GM15510 (cell line): ENCODE measurements around the gene HEPACAM2.

Experiments used
- POLR2A ChIP-seq: IDR thresholded peaks from 3 replicates; pipeline ENCODE4 v1.6.1; 2011; ENCODE audit warnings: borderline replicate concordance; ENCODE audit not compliant: insufficient read length; ENCODE audit errors: extremely low read depth

Gene HEPACAM2

GRCh38 chr7:93226310-93226709 lies at the start of gene HEPACAM2:
TSS of gene HEPACAM2 (minus strand) at chr7:93226469.
- no peak for TF ChIP-seq POLR2A

- no peak for TF ChIP-seq POLR2A
Measured at GRCh38 chr7:93265220-93265619, 39.0 kb upstream of the HEPACAM2 start.

- no peak for TF ChIP-seq POLR2A
Measured at GRCh38 chr7:93262535-93262934, 36.3 kb upstream of the HEPACAM2 start.

- no peak for TF ChIP-seq POLR2A
Measured at GRCh38 chr7:93258661-93259060, 32.4 kb upstream of the HEPACAM2 start.

GRCh38 chr7:93249491-93250148 lies 23.4 kb upstream of the HEPACAM2 start:
- no peak for TF ChIP-seq POLR2A

- TF ChIP-seq POLR2A, result no peak
Measured at GRCh38 chr7:93245525-93246432, 19.5 kb upstream of the HEPACAM2 start.

- TF ChIP-seq POLR2A, result no peak
Measured at GRCh38 chr7:93242106-93242505, 15.8 kb upstream of the HEPACAM2 start.

- no peak for TF ChIP-seq POLR2A
Measured at GRCh38 chr7:93239824-93240223, 13.6 kb upstream of the HEPACAM2 start.

GRCh38 chr7:93238748-93239147 lies 12.5 kb upstream of the HEPACAM2 start:
- TF ChIP-seq POLR2A, result no peak

GRCh38 chr7:93238131-93238530 lies 11.9 kb upstream of the HEPACAM2 start:
- TF ChIP-seq POLR2A, result no peak

- TF ChIP-seq POLR2A, result no peak
Measured at GRCh38 chr7:93235541-93235940, 9.3 kb upstream of the HEPACAM2 start.

GRCh38 chr7:93232673-93233018 lies 6.4 kb upstream of the HEPACAM2 start:
- TF ChIP-seq POLR2A, result no peak

GRCh38 chr7:93231799-93232672 lies 5.8 kb upstream of the HEPACAM2 start, which contains the start of gene VPS50:
TSS of gene VPS50 (plus strand) at chr7:93232366. CDS start at chr7:93232468, 102 bp downstream.
- peak; percentile 58 for TF ChIP-seq POLR2A

GRCh38 chr7:93231259-93231658 lies 5.0 kb upstream of the HEPACAM2 start:
- TF ChIP-seq POLR2A, result no peak

GRCh38 chr7:93228302-93228701 lies 2.0 kb upstream of the HEPACAM2 start:
- no peak for TF ChIP-seq POLR2A
